ENCODE data around the gene VPS50.

Gene VPS50

GRCh38 chr7:93375603-93376002, 143.4 kb downstream of the VPS50 start:
- no peak overlapping the region for H3K4me3 ChIP-seq (replicated peaks; ENCODE audit: insufficient read depth, low read length)
- DNase-seq (ENCODE audit: low read depth in 1 of 2, low spot score in 1 of 2) = no peak
- no peaks in the 10 kb centered on the region for H3K27me3 ChIP-seq (ENCODE audit: insufficient read depth, poor library complexity, severe bottlenecking)
- no peak overlapping the region for H3K27ac ChIP-seq (replicated peaks)
- TF ChIP-seq POLR2AphosphoS5 (IDR thresholded peaks at IDR 0.05; ENCODE audit: low read depth) = no peak
- TF ChIP-seq CTCF (IDR thresholded peaks at IDR 0.05; ENCODE audit: insufficient read depth, low read length) = no peak
- no peak for TF ChIP-seq REST (IDR thresholded peaks at IDR 0.05; ENCODE audit: insufficient replicate concordance, low read depth)
- no peak for TF ChIP-seq SPI1 (IDR thresholded peaks at IDR 0.05; ENCODE audit: borderline replicate concordance, low read depth)
- no peak for TF ChIP-seq GABPA (IDR thresholded peaks at IDR 0.05; ENCODE audit: low read depth)

GRCh38 chr7:93378131-93378760, 146.1 kb downstream of the VPS50 start:
- H3K27me3 ChIP-seq (ENCODE audit: insufficient read depth, poor library complexity, severe bottlenecking) = no peaks in the 10 kb centered on the region
- no peak for TF ChIP-seq REST (IDR thresholded peaks at IDR 0.05; ENCODE audit: insufficient replicate concordance, low read depth)
- no peak for TF ChIP-seq CTCF (IDR thresholded peaks at IDR 0.05; ENCODE audit: insufficient read depth, low read length)
- TF ChIP-seq POLR2AphosphoS5 (IDR thresholded peaks at IDR 0.05; ENCODE audit: low read depth) = no peak
- TF ChIP-seq GABPA (IDR thresholded peaks at IDR 0.05; ENCODE audit: low read depth) = no peak
- TF ChIP-seq SPI1 (IDR thresholded peaks at IDR 0.05; ENCODE audit: borderline replicate concordance, low read depth) = no peak
- H3K4me3 ChIP-seq (replicated peaks; ENCODE audit: insufficient read depth, low read length) = no peak overlapping the region
- no peak for DNase-seq (ENCODE audit: low read depth in 1 of 2, low spot score in 1 of 2)
- no peak overlapping the region for H3K27ac ChIP-seq (replicated peaks)

GRCh38 chr7:93382362-93382761, 150.2 kb downstream of the VPS50 start:
- no peak for DNase-seq (ENCODE audit: low read depth in 1 of 2, low spot score in 1 of 2)
- H3K27ac ChIP-seq (replicated peaks) = no peak overlapping the region
- TF ChIP-seq CTCF (IDR thresholded peaks at IDR 0.05; ENCODE audit: insufficient read depth, low read length) = no peak
- TF ChIP-seq GABPA (IDR thresholded peaks at IDR 0.05; ENCODE audit: low read depth) = no peak
- no peak for TF ChIP-seq SPI1 (IDR thresholded peaks at IDR 0.05; ENCODE audit: borderline replicate concordance, low read depth)
- no peak for TF ChIP-seq REST (IDR thresholded peaks at IDR 0.05; ENCODE audit: insufficient replicate concordance, low read depth)
- no peak for TF ChIP-seq POLR2AphosphoS5 (IDR thresholded peaks at IDR 0.05; ENCODE audit: low read depth)
- peaks cover 2% of the 10 kb centered on the region for H3K27me3 ChIP-seq (ENCODE audit: insufficient read depth, poor library complexity, severe bottlenecking)
- no peak overlapping the region for H3K4me3 ChIP-seq (replicated peaks; ENCODE audit: insufficient read depth, low read length)
